GM13977 (cell line): ENCODE data around the gene SLC35E1.

Experiments
- DNase-seq: peaks from one replicate; pipeline ENCODE4 v3.0.0; 2012; ENCODE audit warnings: low spot score
- CTCF ChIP-seq: IDR thresholded peaks from 2 replicates; pipeline ENCODE4 v1.5.1; 2012; ENCODE audit warnings: mild to moderate bottlenecking, control low read depth; ENCODE audit not compliant: insufficient read depth; ENCODE audit errors: extremely low read depth, missing control alignments
- in situ Hi-C: fragments of 300-500 bp; cut with MboI; formaldehyde crosslinking; loops from one replicate; pipeline ENCODE4 v1.12.0; 2022; ENCODE audit warnings: low sequenced_read_pairs, low pct_unique_long_range_greater_than_20kb, mixed read lengths, inconsistent platforms; ENCODE audit not compliant: unreplicated experiment

The SLC35E1 gene

DNA sequence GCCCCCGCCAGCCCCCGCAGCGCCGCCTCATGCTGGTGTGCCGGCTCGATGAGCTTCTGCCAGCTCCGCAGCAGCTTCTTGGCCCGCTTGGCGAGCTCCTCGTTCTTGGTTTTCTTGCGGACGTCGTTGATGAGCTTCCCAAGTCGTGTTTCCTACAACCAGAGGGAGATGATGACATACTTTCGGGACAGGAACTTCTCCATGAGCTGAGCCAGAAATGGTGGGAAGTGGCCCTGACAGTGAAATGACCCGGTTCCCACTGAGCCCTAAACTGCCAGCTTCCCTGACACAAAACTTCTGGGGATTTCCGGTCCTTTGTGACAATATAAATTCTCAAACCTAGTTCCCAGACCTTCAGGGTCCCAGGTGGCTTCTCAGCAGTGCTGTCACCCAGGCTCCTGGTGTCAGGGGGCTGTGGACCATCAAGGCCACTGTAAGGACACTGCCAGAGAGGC lies 5.3 kb upstream of the SLC35E1 start:
- in situ Hi-C loops: no loop called here
- no peak for DNase-seq
- no peak for TF ChIP-seq CTCF

- no peak for DNase-seq
- TF ChIP-seq CTCF: no peak
- in situ Hi-C loops: no loop called here
Observed at GRCh38 chr19:16576690-16577530, 4.7 kb upstream of the SLC35E1 start.

DNA sequence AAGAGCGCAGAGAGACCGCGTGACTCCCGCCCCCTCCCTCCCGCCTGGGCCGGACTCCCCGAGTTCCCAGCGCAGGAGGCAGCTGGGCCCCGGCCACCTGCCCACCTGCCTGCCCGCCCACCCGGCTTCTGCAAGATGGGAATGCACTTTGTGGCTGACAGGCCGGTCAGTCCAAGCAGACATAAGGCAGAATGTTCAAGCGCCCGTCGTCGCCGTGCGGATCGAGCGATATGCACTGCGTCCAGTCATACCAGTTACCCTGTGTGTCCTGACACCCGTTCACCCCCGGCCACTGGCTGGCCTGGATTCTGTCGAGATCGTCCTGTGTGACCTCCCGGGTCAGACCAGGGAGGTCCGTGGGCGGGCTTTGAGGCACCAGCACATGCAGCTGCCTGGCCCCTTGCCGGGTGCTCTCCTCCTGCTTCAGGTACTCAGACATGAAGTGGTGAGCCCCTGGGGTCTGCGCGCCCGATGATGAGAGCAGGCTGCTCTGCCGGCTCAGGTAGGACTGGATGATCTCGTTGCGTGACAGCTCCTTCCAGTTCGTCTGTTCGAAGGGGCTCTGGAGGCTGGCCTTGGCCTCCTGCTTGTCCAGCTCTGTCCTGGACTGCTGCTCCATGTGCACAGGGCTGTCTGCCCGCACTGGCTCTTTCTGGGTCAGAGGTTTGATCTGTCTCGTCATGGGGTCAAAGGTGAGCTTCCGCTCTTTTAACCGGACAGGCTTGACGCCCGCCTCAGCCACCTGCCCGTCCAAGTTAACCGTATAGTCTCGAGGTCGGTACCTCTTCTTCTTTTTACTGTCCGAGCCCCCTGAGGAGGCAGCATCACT lies 3.9 kb upstream of the SLC35E1 start:
- DNase-seq: no peak
- no peak for TF ChIP-seq CTCF
- in situ Hi-C loops: no loop called here

DNA sequence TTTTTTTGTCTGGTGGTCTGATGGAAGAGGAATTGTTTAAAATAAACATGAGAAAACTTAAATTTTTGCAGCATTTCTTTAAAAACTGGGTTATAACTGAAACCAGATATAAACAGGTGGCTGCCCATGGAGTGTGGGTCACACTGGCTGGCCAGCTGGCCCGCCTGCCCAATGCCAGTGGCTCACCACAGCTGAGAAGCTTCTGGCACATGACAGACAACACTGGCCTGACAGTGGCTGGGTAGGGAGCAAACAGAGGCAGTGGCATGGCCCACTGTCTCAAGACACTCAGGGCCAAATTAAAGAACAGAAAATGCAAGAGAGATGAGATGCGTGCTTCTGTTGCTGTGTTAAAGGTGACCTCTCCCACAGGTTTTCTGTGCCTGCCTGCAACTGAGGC lies 3.1 kb upstream of the SLC35E1 start:
- TF ChIP-seq CTCF: no peak
- DNase-seq: no peak
- in situ Hi-C loops: no loop called here

DNA sequence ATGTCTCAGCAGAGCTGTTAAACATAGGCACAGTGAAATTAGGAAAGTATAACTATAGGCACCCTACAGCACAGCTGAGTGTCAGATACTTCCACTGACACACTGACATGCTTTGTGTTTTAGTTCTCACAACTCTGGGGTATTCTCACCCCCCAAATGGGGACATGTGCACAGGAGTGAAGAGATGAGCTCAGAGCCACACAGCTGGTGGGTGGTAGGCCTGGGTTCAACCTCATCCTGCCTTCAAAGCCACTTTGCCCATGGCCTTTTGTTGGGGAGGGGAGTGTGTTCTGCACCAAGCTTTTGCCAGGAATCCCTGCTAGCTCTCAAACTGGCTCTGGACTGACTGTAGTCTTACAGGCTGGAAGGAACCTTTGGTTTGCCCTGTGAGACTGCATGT lies 1.7 kb upstream of the SLC35E1 start:
- no peak for DNase-seq
- in situ Hi-C loops: no loop called here
- TF ChIP-seq CTCF: no peak

DNA sequence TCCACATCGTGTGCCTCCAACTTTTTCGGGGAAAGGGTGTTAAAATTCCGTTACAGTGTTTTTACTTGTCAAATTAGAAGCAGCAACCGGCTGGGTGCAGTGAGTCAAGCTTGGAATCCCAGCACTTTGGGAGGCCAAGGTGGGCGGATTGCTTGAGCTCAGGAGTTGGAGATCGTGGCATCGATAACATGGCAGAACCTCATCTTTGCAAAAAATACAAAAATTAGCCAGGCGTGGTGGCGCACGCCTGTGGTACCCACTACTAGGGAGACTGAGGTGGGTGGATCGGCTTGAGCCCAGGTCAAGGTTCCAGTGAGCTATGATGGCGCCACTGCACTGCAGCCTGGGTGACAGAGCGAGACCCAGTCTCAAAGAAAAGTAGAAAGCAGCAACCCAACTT lies 1.1 kb upstream of the SLC35E1 start:
- TF ChIP-seq CTCF: no peak
- in situ Hi-C loops: no loop called here
- no peak for DNase-seq
